Upper lobe of left lung (tissue), 6 donors: ENCODE measurements around the gene DOCK1. TPM values are rescaled to one million over a fixed set of nuclear protein-coding genes. Genes with fewer than 3 reads are reported as not detected.

ENCODE experiments used
- ATAC-seq, 2 donors: fragments of 200-7000 bp; cut with Tn5 transposase; one replicate each; pipeline ENCODE4 v1.9.1; 2022; ENCODE audit warnings: mild to moderate bottlenecking in 2 of 2, moderate library complexity in 2 of 2; ENCODE audit not compliant: low FRiP score in 2 of 2
- DNase-seq, 2 donors: peaks; one replicate each; pipeline ENCODE4 v3.0.0-alpha.2; 2019 to 2020
- H3K27ac ChIP-seq, 4 donors: fragments of 200-600 bp; sonication (generic); one replicate each; pipeline ENCODE4 v1.5.1; 2016 to 2019
- H3K27me3 ChIP-seq, 4 donors: fragments of 200-600 bp; sonication (generic); one replicate each; pipeline ENCODE4 v1.5.1; 2017 to 2019
- H3K36me3 ChIP-seq, 4 donors: fragments of 200-600 bp; sonication (generic); one replicate each; pipeline ENCODE4 v1.5.1; 2016 to 2019
- H3K4me1 ChIP-seq, 4 donors: fragments of 200-600 bp; sonication (generic); one replicate each; pipeline ENCODE4 v1.5.1; 2018 to 2019
- H3K4me3 ChIP-seq, 4 donors: fragments of 200-600 bp; sonication (generic); one replicate each; pipeline ENCODE4 v1.5.1; 2017 to 2019; ENCODE audit warnings: mild to moderate bottlenecking in 2 of 4, moderate library complexity in 1 of 4
- H3K9me3 ChIP-seq, 4 donors: fragments of 200-600 bp; sonication (generic); one replicate each; pipeline ENCODE4 v1.5.1; 2018 to 2019
- CTCF ChIP-seq, 6 experiments: fragments of 450-650 bp in 4 of 6; fragments of 200-600 bp in 2 of 6; sonication (generic) in 2 of 6; IDR thresholded peaks; one replicate each; pipeline ENCODE4 v1.5.1; 2016 to 2019; ENCODE audit warnings: antibody characterized with exemption in 6 of 6
- EP300 ChIP-seq, 4 donors: sonication (generic); formaldehyde crosslinking; IDR thresholded peaks; one replicate each; pipeline ENCODE4 v1.5.1; 2017; ENCODE audit warnings: antibody characterized with exemption in 4 of 4, control low read depth in 2 of 4
- POLR2A ChIP-seq, 4 donors: fragments of 450-650 bp; IDR thresholded peaks; one replicate each; pipeline ENCODE4 v1.5.1; 2016 to 2017; ENCODE audit warnings: antibody characterized with exemption in 4 of 4, mild to moderate bottlenecking in 2 of 4
- POLR2AphosphoS5 ChIP-seq, 2 donors: sonication (generic); formaldehyde crosslinking; IDR thresholded peaks; one replicate each; pipeline ENCODE4 v1.5.1; 2017; ENCODE audit warnings: antibody characterized with exemption in 2 of 2
- WGBS, 2 donors: methylation state at CpG; one replicate each; pipeline ENCODE4 v1.1.5; 2017 to 2018; 5-methylcytosine and 5-hydroxymethylcytosine counted together
- total RNA-seq, 6 donors: library from RNA; depleted of rRNA in 4 of 6; stranded (reverse); fragments of >200 nt in 4 of 6; gene quantifications; one replicate each; pipeline versions ENCODE4 v1.1.0 to v1.2.1, GENCODE V29; 2016 to 2021
- donor health status: DM: no; HTN: no; CAD: no; lungs with moderate emphysema.
- donor health status: DM: no; HTN: yes; CAD: no; lungs with severe emphysema.

Gene DOCK1
- total RNA-seq, 6 donors from 2014 or later: 37.5 to 63.9 (median 45.8) TPM

DNA sequence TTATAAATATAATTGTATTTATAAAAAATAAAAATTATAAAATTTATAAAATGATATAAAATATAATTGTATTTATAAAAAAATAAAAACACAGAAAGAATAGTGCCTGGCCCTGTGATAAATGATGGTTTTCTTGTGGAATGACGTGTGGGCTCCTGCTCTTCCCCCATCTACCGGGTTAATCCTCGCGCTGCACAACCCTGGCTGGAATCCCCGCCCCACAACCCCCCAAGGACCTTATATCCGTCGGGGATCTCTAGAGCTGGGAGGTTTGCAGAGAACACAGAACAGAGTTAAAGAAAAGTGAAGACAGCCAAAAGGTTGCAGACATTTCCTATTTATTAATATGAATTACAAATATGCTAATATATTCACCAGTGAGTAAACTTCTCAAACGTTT is 548.5 kb downstream of the DOCK1 start:
- H3K27me3 ChIP-seq: no peaks in the 10 kb centered on the region
- no peak for DNase-seq
- ATAC-seq: no peak
- no peak for TF ChIP-seq POLR2AphosphoS5 (IDR thresholded peaks at IDR 0.05)
- TF ChIP-seq CTCF (IDR thresholded peaks at IDR 0.05): no peak
- TF ChIP-seq POLR2A (IDR thresholded peaks at IDR 0.05): no peak
- no peak for TF ChIP-seq EP300 (IDR thresholded peaks at IDR 0.05)
- 87 to 88% methylated on average over 8 of the region's 8 CpGs for WGBS, 2 donors
- H3K4me1 ChIP-seq: peaks cover 0 to 2% (median 0%) of the 10 kb centered on the region in 4 donors
- H3K4me3 ChIP-seq: no peak overlapping the region
- peaks cover 0 to 29% (median 2%) of the 10 kb centered on the region in 4 donors for H3K36me3 ChIP-seq
- H3K27ac ChIP-seq: no peak overlapping the region
- no peaks in the 10 kb centered on the region for H3K9me3 ChIP-seq

- peaks cover 0 to 3% (median 0%) of the 10 kb centered on the region in 4 donors for H3K9me3 ChIP-seq
- H3K4me1 ChIP-seq: no peaks in the 10 kb centered on the region
- 81 to 97% methylated on average over 9 of the region's 9 CpGs for WGBS, 2 donors
- DNase-seq (no peak), ATAC-seq (no peak)
- no peak overlapping the region for H3K27ac ChIP-seq
- no peak overlapping the region for H3K4me3 ChIP-seq
- TF ChIP-seq EP300 (IDR thresholded peaks at IDR 0.05) (no peak), POLR2AphosphoS5 (IDR thresholded peaks at IDR 0.05) (no peak), CTCF (IDR thresholded peaks at IDR 0.05) (no peak), POLR2A (IDR thresholded peaks at IDR 0.05) (no peak)
- peaks cover 0 to 9% (median 0%) of the 10 kb centered on the region in 4 donors for H3K36me3 ChIP-seq
- H3K27me3 ChIP-seq: no peaks in the 10 kb centered on the region
Observed at GRCh38 chr10:127456122-127456521, 550.9 kb downstream of the DOCK1 start.

DNA sequence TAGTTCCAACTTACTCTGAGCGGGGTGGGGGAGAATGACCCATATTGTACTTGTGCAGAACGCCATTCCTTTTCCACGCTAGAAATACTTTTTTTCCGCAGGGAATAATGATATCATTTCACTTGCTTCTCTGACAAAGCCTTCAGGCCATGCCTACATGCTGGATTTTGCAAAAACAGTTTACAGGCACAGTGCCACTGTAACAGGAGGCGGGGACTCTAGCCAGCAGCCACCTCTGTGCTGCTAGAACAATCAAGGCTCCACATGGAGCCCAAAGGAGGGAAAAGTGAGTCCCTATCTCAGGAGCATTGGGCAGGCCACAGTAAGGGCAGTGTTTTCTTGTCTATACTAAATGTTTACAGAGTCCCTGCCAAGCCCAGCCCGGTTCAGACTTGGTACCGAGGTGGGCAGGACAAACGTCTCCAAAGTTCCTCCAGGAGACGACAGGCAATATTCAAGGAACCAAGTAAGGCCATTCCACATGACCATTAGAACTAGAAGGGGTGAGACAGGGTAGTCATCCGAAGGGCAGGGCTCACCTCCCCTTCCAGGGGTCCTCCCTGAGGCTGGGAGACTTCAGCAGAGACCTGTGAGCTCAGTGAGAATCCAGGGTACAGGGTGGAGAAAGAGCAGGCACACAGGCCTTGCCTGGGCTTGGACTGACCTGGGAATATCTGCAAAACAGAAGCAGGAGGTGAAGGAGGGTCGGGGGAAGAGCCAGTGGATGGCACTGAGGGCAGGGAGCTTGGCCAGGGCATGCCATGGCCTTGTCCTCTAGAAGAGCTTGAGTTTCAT is 553.0 kb downstream of the DOCK1 start:
- no peaks in the 10 kb centered on the region for H3K36me3 ChIP-seq

DNA sequence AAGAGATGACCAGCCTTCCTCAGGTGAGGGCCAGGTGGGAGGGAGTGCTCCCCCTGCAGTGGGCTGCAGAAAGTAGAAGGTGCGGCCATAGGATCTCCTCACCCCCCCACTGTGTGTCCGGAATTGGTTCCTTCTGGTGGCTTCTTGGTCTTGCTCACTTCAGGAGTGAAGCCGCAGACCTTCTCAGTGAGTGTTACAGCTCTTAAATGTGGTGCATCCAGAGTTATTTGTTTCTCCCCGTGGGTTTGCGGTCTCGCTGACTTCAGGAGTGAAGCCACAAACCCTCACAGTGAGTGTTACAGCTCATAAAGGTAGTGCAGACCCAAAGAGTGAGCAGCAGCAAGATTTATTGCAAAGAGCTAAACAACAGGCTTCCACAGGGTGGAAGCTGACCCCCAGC is 553.6 kb downstream of the DOCK1 start:
- DNase-seq: no peak
- ATAC-seq: no peak
- no peaks in the 10 kb centered on the region for H3K36me3 ChIP-seq
- no peak overlapping the region for H3K4me3 ChIP-seq
- WGBS, 2 donors: 80 to 88% methylated on average over 6 of the region's 6 CpGs
- H3K4me1 ChIP-seq: no peaks in the 10 kb centered on the region
- no peak for TF ChIP-seq EP300 (IDR thresholded peaks at IDR 0.05)
- TF ChIP-seq POLR2AphosphoS5 (IDR thresholded peaks at IDR 0.05): no peak
- no peak for TF ChIP-seq CTCF (IDR thresholded peaks at IDR 0.05)
- TF ChIP-seq POLR2A (IDR thresholded peaks at IDR 0.05): no peak
- no peak overlapping the region for H3K27ac ChIP-seq
- H3K27me3 ChIP-seq: no peaks in the 10 kb centered on the region
- peaks cover 0 to 3% (median 0%) of the 10 kb centered on the region in 4 donors for H3K9me3 ChIP-seq

More for the DNA sequence above, 553.0 kb downstream of the DOCK1 start:
- Histone ChIP-seq H3K27ac (no peak overlapping the region), H3K4me3 (no peak overlapping the region), H3K27me3 (no peaks in the 10 kb centered on the region), H3K4me1 (no peaks in the 10 kb centered on the region), H3K9me3 (peaks cover 0 to 3% (median 0%) of the 10 kb centered on the region in 4 donors)
- TF ChIP-seq POLR2AphosphoS5 (IDR thresholded peaks at IDR 0.05) (no peak), EP300 (IDR thresholded peaks at IDR 0.05) (no peak), CTCF (IDR thresholded peaks at IDR 0.05) (no peak), POLR2A (IDR thresholded peaks at IDR 0.05) (no peak)
- DNase-seq (no peak), ATAC-seq (peak in 1 of 2 donors; percentile 22)
- 86 to 92% methylated on average over 11 of the region's 11 CpGs for WGBS, 2 donors
